SKM-1 treated with dmso at 0.1 percent for 144 hours (cell line): ENCODE data around the gene ARHGAP28.

Experiments
- DNase-seq: peaks from one replicate; lab custom pipeline; 2025; ENCODE audit not compliant: unreplicated experiment; lab: John Stamatoyannopoulos, UW

The ARHGAP28 gene, protein sequence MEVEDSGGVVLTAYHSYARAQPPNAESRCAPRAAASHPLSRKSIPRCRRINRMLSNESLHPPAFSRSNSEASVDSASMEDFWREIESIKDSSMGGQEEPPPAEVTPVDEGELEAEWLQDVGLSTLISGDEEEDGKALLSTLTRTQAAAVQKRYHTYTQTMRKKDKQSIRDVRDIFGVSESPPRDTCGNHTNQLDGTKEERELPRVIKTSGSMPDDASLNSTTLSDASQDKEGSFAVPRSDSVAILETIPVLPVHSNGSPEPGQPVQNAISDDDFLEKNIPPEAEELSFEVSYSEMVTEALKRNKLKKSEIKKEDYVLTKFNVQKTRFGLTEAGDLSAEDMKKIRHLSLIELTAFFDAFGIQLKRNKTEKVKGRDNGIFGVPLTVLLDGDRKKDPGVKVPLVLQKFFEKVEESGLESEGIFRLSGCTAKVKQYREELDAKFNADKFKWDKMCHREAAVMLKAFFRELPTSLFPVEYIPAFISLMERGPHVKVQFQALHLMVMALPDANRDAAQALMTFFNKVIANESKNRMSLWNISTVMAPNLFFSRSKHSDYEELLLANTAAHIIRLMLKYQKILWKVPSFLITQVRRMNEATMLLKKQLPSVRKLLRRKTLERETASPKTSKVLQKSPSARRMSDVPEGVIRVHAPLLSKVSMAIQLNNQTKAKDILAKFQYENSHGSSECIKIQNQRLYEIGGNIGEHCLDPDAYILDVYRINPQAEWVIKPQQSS

GRCh38 chr18:6729247-6730091, at the start of gene ARHGAP28:
Gene ARHGAP28, plus strand, starts transcription at chr18:6729716. Its CDS starts 106 bp downstream, at chr18:6729822.
- peak; percentile 75 for DNase-seq

GRCh38 chr18:6681331-6681875, 48.1 kb upstream of the ARHGAP28 start:
- DNase-seq, result no peak

- DNase-seq, result no peak
Observed at GRCh38 chr18:6682437-6683111, 46.9 kb upstream of the ARHGAP28 start.

- DNase-seq, result no peak
Observed at GRCh38 chr18:6683112-6683876, 46.2 kb upstream of the ARHGAP28 start.

DNA sequence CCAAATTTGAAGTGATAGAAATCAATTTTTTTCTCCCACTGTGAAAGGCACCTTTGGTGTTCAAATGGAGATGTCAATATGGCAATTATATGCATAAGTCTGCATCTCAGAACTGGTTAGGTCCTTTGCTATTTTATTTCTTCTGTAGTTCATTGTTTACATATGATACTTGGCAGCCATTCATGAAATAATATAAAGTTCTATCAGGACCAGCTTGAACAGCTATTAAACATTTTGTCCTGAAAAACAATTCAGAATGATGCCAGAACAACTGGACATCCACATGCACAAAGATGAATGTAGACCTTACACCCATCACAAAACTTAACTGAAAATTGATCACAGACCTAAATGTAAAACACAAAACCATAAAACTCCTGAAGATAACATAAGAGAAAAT, 41.8 kb upstream of the ARHGAP28 start:
- DNase-seq, result no peak

DNA sequence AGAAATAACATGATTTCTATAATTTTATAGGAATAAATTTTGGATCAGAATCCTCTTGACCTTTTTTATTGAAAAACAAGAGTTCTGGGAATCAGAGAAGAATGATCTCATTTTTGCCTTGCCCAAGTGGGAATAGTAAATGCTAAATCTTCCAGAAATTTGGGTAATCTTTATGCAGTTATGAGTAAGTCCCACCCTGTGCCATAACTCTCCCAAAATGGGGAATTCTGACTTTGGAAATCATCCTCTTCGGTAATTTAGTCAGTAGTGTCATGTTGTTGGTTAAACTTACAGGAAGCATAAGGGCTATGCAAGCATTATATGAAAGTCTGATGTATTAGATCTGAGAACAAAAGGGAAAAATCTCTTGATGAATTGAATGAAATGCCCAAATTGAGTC, 20.6 kb upstream of the ARHGAP28 start:
- DNase-seq, result no peak

GRCh38 chr18:6711467-6711866, 18.0 kb upstream of the ARHGAP28 start:
- no peak for DNase-seq

DNA sequence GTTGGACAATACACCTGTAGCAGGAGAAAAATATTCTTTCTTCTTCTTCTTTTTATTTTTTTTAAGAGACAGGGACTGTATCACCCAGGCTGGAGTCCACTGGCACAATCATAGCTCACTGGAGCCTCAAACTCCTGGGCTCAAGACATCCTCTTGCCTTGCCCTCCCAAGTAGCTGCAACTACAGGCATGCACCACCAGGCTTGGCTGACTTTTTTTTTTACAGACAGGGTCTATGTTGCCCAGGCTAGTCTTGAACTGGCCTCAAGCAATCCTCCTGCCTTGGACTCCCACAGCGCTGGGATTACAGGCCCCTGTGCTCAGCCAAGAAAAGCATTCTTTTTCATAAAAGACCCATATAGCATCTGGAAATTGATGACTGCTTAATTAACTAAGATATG, 17.1 kb upstream of the ARHGAP28 start:
- DNase-seq, result no peak

GRCh38 chr18:6714010-6714409, 15.5 kb upstream of the ARHGAP28 start:
- DNase-seq, result no peak

DNA sequence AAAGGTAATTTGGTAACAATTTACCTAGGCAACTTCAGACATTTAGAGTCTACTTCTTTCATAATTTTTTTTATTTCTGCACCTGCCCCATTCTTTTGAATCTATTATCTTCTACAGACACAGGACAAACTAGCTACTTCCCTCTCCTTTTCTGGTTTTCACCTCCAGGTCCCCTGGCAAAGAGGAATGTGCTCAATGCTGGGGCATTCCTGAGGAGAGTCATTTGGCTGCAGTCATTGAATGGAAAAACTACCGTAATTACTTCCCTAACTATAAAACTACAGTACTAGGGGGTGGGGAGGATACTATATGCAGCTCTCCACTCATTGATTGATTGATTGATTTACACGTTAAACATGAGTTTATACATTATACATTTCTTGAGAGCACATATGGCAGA, 11.2 kb upstream of the ARHGAP28 start:
- no peak for DNase-seq

DNA sequence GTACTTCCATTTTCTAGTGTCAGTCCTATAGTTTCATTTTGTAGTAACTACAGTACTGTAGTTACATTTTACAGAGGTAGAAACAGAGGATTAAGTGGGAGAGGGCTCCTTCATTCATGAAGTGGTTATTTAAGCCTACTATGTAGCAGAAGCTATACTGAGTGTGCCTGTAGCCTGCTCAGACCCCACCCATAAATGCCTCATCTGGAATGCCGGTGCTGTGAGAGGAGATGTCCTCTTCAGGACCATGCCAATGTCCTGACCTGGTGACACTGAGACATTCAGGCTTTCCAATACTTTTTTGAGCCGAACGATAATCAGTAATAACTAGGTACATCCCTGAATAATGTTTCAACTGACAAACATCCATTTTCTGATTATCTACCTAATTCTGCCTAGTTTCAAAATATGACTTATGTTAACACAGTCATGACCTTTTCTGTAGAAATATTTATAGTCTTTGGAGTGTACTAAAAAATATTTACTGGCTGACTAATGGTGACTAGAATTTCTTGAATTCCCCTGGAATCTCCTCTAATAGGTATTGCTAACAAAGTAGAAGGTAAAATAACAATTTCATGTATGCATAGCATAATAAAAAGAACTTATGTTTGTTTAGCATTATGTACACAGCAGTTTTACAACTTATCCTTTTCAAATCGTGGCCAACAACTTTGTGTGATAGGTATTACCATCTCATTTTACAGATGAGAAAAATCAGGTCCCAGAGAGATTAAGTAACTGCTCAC, 10.2 kb upstream of the ARHGAP28 start:
- no peak for DNase-seq

GRCh38 chr18:6719910-6720683, 9.4 kb upstream of the ARHGAP28 start:
- no peak for DNase-seq

- no peak for DNase-seq
Observed at GRCh38 chr18:6721755-6722154, 7.8 kb upstream of the ARHGAP28 start.

GRCh38 chr18:6722690-6723089, 6.8 kb upstream of the ARHGAP28 start:
- no peak for DNase-seq

DNA sequence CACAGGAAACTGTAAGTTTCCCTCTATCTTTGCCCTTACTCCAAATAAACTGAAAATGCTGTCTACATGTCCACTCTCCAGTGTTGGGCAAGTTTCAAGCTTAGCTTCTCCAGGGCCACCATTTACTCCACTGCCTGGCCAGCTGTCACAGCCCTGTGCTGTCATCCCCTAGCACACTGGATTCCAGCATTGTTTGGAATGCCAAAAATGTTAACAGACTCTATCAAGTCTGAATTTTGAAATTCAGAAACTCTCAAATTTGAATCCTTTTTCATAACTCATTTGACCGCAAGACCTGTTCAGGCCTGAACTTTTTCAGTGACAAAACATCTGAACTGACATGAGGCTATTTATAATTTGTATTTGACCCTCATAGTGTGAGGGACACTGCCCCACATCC, 5.2 kb upstream of the ARHGAP28 start:
- DNase-seq, result no peak

GRCh38 chr18:6728331-6728730, 1.2 kb upstream of the ARHGAP28 start:
- no peak for DNase-seq

- DNase-seq, result no peak
Observed at GRCh38 chr18:6728809-6729246, 688 bp upstream of the ARHGAP28 start.
